GM18909 (cell line): Measurements from ENCODE around the gene ACSF3.

Experiments
- ATAC-seq: cut with Tn5 transposase; IDR thresholded peaks from one replicate; pipeline ENCODE4 v1.9.1; 2021; ENCODE audit warnings: mild to moderate bottlenecking; ENCODE audit not compliant: unreplicated experiment, poor library complexity

Gene ACSF3

GRCh38 chr16:89139907-89140361, 46.3 kb downstream of the ACSF3 start:
- no peak for ATAC-seq

- no peak for ATAC-seq
Measured at GRCh38 chr16:89140401-89140800, 46.7 kb downstream of the ACSF3 start.

- ATAC-seq = no peak
Measured at GRCh38 chr16:89140981-89141883, 47.6 kb downstream of the ACSF3 start.

GRCh38 chr16:89141884-89142267, 48.2 kb downstream of the ACSF3 start:
- no peak for ATAC-seq

GRCh38 chr16:89142474-89143195, 49.0 kb downstream of the ACSF3 start:
- no peak for ATAC-seq

GRCh38 chr16:89143201-89143741, 49.6 kb downstream of the ACSF3 start:
- no peak for ATAC-seq

GRCh38 chr16:89143911-89144675, 50.4 kb downstream of the ACSF3 start:
- ATAC-seq = no peak

GRCh38 chr16:89144681-89145080, 51.0 kb downstream of the ACSF3 start:
- no peak for ATAC-seq

GRCh38 chr16:89145406-89146161, 51.9 kb downstream of the ACSF3 start:
- ATAC-seq = no peak

GRCh38 chr16:89146211-89147005, 52.8 kb downstream of the ACSF3 start:
- no peak for ATAC-seq

GRCh38 chr16:89147085-89147817, 53.6 kb downstream of the ACSF3 start:
- ATAC-seq = no peak

- no peak for ATAC-seq
Measured at GRCh38 chr16:89149386-89149785, 55.7 kb downstream of the ACSF3 start.

- ATAC-seq = no peak
Measured at GRCh38 chr16:89150090-89150835, 56.6 kb downstream of the ACSF3 start.

- no peak for ATAC-seq
Measured at GRCh38 chr16:89150981-89151380, 57.3 kb downstream of the ACSF3 start.

- ATAC-seq = no peak
Measured at GRCh38 chr16:89152831-89153700, 59.4 kb downstream of the ACSF3 start.

GRCh38 chr16:89153848-89154271, 60.2 kb downstream of the ACSF3 start:
- no peak for ATAC-seq
